Midbrain (tissue), 1 donor: ENCODE data around the gene TSNAXIP1.
"Not testable (repeated sequence)": the region's sequence is repeated elsewhere in the genome, so short reads cannot be mapped to it uniquely, and the experiment has no call there.

ENCODE experiments used
- DNase-seq: peaks from one replicate; lab custom pipeline; 2025; lab: John Stamatoyannopoulos, UW

The TSNAXIP1 gene

GRCh38 chr16:67833415-67834241 is 26.9 kb downstream of the TSNAXIP1 start:
- peak; percentile 93 for DNase-seq

DNA sequence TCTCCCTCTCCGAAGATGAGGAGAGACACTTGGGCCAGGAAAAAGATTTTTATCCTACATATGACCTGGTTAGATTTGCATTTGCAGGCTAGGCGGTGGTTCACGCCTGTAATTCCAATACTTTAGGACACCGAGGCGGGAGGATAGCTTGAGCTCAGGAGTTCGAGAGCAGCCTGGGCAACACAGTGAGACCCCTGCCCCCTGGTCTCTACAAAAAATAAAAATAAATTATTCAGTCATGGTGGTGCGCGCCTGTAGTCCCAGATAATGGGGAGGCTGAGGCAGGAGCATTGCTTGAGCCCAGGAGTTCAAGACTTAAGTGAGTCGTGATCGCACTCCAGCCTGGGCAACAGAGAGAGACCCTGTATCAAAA is 27.5 kb downstream of the TSNAXIP1 start:
- DNase-seq, result no peak

DNA sequence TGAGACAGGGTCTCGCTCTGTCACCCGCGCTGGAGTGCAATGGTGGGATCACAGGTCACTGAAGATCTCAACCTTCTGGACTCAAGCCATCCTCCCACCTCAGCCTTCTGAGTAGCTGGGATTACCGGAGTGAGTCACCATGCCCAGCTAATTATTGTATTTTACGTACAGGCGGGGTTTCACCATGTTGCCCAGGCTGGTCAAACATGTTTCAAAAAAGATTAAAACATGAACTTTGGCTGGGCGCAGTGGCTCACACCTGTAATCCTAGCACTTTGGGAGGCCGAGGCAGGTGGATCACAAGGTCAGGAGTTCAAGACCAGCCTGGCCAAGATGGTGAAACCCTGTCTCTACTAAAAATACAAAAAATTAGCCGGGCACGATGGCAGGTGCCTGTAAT is 30.5 kb downstream of the TSNAXIP1 start:
- DNase-seq, result not testable (repeated sequence)

DNA sequence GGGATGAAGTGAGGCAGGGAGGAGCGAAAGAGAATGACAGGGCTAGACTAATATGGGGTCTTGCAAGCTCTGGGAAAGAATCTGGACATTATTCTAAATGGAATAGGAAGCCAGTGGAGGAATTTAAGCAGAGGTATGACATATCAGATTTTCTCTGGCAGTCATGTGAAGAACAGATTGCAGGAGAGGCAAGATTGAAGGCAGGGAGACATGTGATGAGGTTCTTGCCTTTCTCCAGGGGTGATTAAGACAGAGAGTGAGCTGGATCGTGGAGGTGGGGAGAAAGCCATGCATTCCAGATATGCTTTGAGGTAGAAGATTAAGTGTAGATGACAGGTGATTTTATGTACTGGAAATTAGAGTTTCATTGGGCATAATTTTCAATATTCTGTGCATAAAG is 31.1 kb downstream of the TSNAXIP1 start:
- DNase-seq, result no peak

GRCh38 chr16:67841198-67841815 is 34.6 kb downstream of the TSNAXIP1 start:
- DNase-seq, result no peak

DNA sequence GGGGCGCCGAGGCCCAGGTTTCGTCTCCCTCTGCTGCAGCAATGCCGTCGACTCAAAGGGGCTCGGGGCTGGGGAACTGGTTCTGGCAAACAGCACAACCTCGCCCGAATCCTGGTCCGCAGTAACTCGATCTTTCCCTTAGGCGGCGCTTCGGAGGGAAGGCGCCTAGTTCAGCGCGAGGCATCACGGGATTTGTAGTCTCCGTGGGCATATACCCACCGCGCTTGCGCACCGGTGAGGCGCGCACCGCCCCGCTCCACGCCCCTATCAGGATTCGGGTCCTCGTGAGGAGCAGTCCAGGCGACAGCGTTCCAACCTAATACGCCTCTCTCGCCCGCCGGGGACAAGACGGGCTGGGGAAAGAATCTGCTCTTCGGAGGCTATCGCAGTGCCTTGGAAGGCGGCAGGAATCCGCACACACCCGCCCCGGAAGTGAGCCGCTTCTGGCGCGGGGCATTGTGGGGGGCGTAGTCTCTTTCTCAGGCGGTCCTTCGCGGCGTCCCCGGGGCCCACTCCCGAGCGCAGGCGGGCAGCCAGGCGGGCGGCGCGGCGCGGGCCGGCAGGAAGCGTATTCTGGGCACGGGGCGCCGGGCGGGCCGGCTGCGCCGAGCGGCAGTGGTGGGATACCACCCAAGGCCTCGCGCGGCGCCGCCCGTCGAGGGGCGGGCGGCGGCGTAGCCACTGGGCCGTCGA is 35.3 kb downstream of the TSNAXIP1 start, which contains the start of gene THAP11:
TSS of gene THAP11 (plus strand) at position 505 of the 693 bp plus-strand sequence. CDS start 235 bp downstream, outside the sequence.
- DNase-seq, result peak; percentile 94

- peak; percentile 73 for DNase-seq
These were observed 36.0 kb downstream of the TSNAXIP1 start for GRCh38 chr16:67842509-67843342.

- DNase-seq, result no peak
These were observed 36.7 kb downstream of the TSNAXIP1 start for GRCh38 chr16:67843343-67843765.

DNA sequence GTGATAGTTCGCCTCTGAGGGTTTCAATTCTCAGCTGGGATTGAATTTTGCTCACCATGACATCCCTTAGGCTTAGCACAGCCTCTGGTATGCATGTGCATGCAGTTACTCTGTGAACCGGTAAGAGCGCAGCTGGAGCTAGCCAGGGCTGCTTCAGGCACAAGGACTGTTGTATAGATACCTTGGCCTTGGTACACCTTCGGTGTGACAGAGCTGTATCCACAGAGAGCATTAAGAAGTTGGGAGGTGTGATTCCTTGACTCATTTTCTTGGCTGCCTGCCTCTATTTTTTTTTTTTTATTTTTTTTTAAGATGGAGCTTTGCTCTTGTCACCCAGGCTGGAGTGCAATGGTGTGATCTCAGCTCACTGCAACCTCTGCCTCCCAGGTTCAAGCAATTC is 37.8 kb downstream of the TSNAXIP1 start:
- DNase-seq, result no peak

DNA sequence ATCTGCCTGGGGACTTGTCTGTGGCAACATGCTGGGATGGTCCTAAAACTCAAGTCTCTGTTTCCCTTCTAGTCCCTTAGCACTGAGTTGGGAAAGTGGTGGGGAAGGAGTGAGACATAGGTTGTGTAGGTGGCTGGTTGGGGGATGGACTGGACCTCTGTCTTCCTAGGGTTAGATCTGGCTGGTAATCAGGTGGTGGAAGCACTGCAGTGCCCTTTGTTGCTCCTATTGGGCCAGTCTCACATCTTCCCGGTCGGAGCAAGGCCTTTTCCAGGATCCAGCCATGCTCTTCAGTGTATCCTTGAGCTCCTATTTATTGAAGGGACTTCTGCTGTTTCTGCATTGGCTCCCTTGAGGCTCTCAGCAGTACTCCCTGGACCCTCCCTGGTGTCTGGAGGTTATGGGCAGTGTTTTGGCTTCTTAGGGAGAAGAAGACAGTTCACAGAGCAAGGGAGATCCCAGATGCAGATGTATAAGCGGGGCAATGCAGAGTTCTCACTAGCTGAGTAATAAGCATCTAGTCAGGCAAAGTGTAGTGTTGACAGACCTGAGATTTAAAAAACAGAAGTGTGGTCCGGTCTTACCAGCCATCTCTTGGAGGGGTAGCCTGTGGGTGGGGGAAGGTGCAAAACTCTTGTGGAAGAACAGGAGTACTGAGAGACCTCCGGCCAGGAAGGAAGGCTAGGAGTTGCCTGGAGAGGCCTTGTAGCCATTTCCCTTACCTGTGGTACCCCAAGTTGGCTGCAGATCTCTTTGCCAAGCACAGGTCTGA is 38.8 kb downstream of the TSNAXIP1 start:
- no peak for DNase-seq

DNA sequence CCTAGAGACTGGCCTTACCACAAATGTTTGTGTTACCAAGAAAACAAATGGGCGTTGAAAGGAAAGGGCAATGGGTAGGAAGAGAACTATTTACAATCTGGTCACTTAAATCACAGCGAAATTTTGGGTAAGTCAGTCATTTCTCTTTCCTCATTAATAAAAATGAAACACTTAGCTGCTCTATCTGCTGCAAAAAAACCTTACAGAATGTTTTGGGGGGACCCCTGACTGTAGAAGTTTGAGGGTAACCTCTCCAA is 39.3 kb downstream of the TSNAXIP1 start:
- DNase-seq, result no peak

DNA sequence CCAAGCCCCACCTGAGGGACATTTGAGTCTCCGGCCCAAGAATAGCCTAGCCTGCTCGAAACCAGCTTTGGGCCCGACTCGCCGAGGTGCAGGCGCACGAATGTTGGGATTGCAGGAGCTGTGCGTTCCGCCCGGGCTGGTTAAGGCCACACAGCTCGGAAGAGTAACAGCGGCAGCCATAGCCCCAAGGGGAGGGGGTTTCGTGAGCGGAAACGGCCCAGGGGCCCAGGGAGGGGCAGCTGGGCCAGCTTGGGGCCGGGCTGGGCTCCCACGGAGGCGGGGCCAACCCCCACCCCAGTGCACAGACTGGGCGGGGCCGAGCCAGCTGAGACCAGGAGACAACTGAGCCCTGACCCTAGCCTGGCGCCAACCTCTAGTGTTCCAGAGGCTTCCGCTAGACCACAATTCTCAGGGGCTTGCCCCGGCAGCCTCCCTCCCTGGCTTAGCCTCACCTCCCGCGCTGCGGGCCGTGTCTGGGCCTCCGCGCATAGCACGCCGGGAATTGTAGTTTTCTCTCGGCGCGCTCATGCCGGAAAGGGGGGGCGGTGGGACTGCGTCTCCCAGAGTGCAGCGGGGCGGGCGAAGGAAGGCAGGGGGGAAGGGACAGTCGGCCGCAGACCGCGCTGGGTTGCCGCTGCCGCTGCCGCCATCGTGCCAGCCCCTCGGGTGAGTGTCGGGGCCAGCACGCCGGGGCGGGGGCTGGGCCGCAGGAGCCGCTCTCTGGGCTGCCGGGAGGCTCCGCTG is 39.8 kb downstream of the TSNAXIP1 start, which contains the start of gene NUTF2:
TSS of gene NUTF2 (plus strand) at position 614 of the 744 bp plus-strand sequence. CDS start 18,198 bp downstream, outside the sequence.
- peak; percentile 95 for DNase-seq

DNA sequence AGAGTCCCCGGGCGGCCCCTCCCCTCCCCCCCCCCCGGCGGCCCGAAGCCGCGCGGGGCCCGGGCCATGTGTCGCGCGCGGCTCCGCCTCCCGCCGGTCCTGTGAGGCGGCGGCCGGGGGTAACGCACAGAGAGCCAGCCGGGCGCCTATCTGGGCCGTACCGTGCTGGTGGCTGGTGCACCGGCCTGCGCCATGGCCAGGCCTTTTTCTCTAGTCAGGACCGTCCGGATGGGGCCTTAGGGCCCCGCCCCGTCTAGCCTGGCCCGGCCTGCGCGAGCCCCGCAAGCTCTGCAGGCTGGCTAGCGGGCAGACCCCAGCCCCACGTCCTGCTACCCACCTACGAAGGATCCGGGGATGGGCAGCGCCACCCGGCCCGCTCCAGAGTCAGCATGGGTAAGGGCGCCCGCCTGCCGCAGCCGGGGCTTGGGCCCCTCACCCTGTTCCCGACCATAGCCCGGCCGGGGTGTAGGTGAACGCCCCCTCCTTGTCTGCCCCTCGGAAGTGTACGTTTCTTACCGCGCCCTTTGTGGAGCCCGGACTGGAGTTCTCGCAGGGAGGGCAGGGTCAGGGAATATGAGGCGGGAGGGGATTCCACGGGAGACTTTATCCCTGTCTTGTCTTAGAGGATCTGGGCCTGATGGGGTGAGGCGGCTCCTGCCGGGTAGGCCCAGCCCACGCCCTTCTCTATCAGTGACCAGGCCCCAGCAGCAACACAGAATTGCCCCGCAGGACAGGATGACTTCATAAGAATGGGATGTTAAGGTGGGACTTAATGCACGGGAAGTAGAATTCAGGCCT is 40.6 kb downstream of the TSNAXIP1 start, which contains the start of gene CENPT:
TSS of gene CENPT (minus strand) at position 630 of the 798 bp plus-strand sequence. CDS start 13,834 bp downstream, outside the sequence.
- DNase-seq, result peak; percentile 81

DNA sequence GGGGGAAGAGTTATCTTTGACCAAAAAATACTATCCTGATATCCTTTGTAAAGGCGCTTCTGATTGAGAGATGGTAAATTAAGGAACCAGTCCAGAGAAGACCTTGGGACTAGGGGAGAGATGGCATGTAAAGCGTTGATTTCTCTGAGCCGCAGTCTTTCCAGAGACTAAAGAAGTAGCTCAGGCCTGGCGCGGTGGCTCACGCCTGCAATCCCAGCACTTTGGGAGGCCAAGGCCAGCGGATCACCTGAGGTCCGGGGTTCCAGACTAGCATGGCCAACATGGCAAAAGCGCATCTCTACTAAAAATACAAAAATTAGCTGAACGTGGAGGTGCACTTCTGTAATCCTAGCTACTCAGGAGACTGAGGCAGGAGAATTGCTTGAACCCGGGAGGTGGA is 41.4 kb downstream of the TSNAXIP1 start:
- DNase-seq, result no peak

GRCh38 chr16:67853670-67854069 is 47.0 kb downstream of the TSNAXIP1 start:
- DNase-seq, result no peak

DNA sequence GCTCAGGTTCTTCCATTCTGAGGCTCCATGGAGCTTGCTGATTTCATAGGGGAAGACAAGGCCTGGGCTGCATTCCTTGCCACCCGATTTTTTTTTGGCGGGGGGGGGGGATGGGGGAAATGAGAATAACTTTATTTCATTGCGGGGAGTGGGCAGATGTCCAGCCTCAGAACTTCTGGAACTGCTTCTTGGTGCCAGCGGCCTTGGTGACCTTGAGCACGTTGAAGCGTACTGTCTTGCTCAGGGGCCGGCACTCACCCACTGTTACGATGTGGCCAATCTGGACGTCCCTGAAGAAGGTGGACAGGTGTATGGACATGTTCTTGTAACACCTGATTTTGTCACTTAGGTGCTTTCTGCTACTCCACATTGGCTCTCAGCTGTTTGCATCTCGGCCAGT is 49.1 kb downstream of the TSNAXIP1 start:
- DNase-seq, result no peak

DNA sequence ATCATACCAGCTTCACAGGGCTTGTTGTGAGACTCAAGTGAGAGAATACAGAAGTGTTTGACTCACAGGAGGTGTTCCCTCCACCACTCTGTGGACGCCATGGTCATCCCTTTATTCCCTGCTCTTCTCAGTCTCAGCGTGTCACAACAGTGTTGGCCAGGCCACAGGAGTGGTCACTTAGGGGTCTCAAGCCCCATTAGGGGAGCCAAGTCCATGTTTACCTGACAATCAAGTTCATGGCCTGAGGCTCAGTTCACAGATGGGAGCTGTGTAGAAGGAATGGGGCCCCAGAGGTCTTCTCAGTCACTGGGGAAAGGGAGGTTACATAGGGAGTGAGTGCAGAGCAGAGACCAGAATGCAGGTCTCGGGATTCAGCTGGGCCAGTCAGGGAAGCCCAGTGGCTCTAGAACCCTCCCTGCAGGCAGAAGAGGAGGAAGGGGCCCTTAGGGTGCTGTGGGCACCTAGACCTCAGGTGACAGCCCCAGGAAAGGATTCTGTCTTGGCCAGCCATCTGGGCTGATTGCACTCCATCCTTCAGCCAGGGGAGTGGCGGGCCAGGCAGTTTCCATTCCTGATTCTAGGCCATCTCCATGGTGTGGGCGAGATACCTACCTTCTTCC is 50.3 kb downstream of the TSNAXIP1 start:
- no peak for DNase-seq

DNA sequence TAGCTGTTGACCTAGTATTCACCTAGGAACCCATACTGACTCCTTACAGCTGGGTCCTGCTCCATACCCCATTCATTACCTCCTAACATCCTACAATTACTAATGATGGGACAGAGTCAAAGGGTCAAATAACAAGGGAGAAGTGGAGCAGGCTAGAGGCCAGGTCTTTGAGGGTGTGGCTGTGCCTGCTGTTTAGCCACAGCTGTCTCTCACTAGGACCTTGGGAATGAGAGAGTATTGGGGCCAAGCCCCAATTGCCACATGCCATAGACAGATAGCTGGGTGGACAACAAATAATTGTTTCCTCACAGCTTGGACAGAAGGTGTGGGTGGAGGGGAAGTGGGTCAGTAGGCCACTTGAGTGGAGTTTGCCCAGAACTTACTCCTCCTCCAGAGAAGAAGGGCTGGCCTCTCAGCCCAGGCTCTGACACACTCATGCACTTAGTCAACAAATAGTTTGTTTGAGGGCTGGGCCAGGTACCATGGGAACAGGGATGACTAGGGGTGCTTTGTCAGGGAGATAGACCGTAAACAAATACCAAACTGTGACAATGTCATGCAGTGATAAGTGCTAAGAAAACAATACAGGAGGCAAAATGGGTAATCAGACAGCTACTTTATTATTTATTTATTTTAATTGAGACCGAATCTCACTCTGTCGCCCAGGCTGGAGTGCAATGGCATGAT is 51.0 kb downstream of the TSNAXIP1 start:
- no peak for DNase-seq
